ENCODE results near the gene IGFBP1. TPM values are rescaled to one million over a fixed set of nuclear protein-coding genes. Genes with fewer than 3 reads are reported as not detected.
A peak's percentile ranks its signal among the peaks of the same experiment; 100 is the strongest.

Gene IGFBP1
- total RNA-seq, 6 experiments from 2014 or later, result not detected

- Mint-ChIP-seq H3K36me3 (ENCODE audit: low read depth) (no peaks in the 10 kb centered on the region), H3K27me3 (ENCODE audit: insufficient read depth) (peaks cover 11% of the 10 kb centered on the region; the same call in 1 of the 2 replicates), H3K27ac (peak overlapping the region; percentile 48), H3K4me1 (ENCODE audit: low read depth) (peaks cover 28% of the 10 kb centered on the region), H3K4me3 (no peak overlapping the region), H3K9me3 (no peaks in the 10 kb centered on the region)
- TF ChIP-seq CTCF (IDR thresholded peaks at IDR 0.05), result no peak
- no peak for DNase-seq
These were observed 2.9 kb upstream of the IGFBP1 start for GRCh38 chr7:45885264-45885882.

- DNase-seq, result no peak
- H3K36me3 Mint-ChIP-seq (ENCODE audit: low read depth), result no peaks in the 10 kb centered on the region
- H3K27me3 Mint-ChIP-seq (ENCODE audit: insufficient read depth), result peaks cover 11% of the 10 kb centered on the region
- TF ChIP-seq CTCF (IDR thresholded peaks at IDR 0.05), result no peak
- no peaks in the 10 kb centered on the region for H3K9me3 Mint-ChIP-seq
- no peak overlapping the region for H3K4me3 Mint-ChIP-seq
- peaks cover 25% of the 10 kb centered on the region for H3K4me1 Mint-ChIP-seq (ENCODE audit: low read depth)
- no peak overlapping the region for H3K27ac Mint-ChIP-seq
These were observed 1.2 kb upstream of the IGFBP1 start for GRCh38 chr7:45886931-45887667.

- Mint-ChIP-seq H3K9me3 (no peaks in the 10 kb centered on the region), H3K36me3 (ENCODE audit: low read depth) (no peaks in the 10 kb centered on the region), H3K4me1 (ENCODE audit: low read depth) (peaks cover 17% of the 10 kb centered on the region), H3K4me3 (no peak overlapping the region), H3K27ac (no peak overlapping the region), H3K27me3 (ENCODE audit: insufficient read depth) (peaks cover 15% of the 10 kb centered on the region)
- no peak for DNase-seq
- TF ChIP-seq CTCF (IDR thresholded peaks at IDR 0.05), result no peak
These were observed 692 bp downstream of the IGFBP1 start for GRCh38 chr7:45888993-45889366.

GRCh38 chr7:45889367-45890067 lies 1.2 kb downstream of the IGFBP1 start:
- Mint-ChIP-seq H3K4me3 (no peak overlapping the region), H3K9me3 (no peaks in the 10 kb centered on the region), H3K4me1 (ENCODE audit: low read depth) (peaks cover 17% of the 10 kb centered on the region), H3K36me3 (ENCODE audit: low read depth) (no peaks in the 10 kb centered on the region), H3K27me3 (ENCODE audit: insufficient read depth) (peaks cover 19% of the 10 kb centered on the region), H3K27ac (no peak overlapping the region)
- TF ChIP-seq CTCF (IDR thresholded peaks at IDR 0.05), result no peak
- DNase-seq, result no peak

GRCh38 chr7:45890125-45890901 lies 2.0 kb downstream of the IGFBP1 start:
- no peak overlapping the region for H3K27ac Mint-ChIP-seq
- H3K27me3 Mint-ChIP-seq (ENCODE audit: insufficient read depth), result peaks cover 20% of the 10 kb centered on the region
- H3K4me1 Mint-ChIP-seq (ENCODE audit: low read depth), result peaks cover 14% of the 10 kb centered on the region
- no peaks in the 10 kb centered on the region for H3K36me3 Mint-ChIP-seq (ENCODE audit: low read depth)
- TF ChIP-seq CTCF (IDR thresholded peaks at IDR 0.05), result no peak
- H3K4me3 Mint-ChIP-seq, result no peak overlapping the region
- no peak for DNase-seq
- H3K9me3 Mint-ChIP-seq, result no peaks in the 10 kb centered on the region
